Measurements from ENCODE around the gene KRT16. TPM values are rescaled to one million over a fixed set of nuclear protein-coding genes. Genes with fewer than 3 reads are reported as not detected.
A peak's percentile ranks its signal among the peaks of the same experiment; 100 is the strongest.
"Not testable (repeated sequence)": the region's sequence is repeated elsewhere in the genome, so short reads cannot be mapped to it uniquely, and the experiment has no call there.

KRT16 gene
- total RNA-seq, 4 donors from 2014 or later = 0.79 TPM; not detected in 3

DNA sequence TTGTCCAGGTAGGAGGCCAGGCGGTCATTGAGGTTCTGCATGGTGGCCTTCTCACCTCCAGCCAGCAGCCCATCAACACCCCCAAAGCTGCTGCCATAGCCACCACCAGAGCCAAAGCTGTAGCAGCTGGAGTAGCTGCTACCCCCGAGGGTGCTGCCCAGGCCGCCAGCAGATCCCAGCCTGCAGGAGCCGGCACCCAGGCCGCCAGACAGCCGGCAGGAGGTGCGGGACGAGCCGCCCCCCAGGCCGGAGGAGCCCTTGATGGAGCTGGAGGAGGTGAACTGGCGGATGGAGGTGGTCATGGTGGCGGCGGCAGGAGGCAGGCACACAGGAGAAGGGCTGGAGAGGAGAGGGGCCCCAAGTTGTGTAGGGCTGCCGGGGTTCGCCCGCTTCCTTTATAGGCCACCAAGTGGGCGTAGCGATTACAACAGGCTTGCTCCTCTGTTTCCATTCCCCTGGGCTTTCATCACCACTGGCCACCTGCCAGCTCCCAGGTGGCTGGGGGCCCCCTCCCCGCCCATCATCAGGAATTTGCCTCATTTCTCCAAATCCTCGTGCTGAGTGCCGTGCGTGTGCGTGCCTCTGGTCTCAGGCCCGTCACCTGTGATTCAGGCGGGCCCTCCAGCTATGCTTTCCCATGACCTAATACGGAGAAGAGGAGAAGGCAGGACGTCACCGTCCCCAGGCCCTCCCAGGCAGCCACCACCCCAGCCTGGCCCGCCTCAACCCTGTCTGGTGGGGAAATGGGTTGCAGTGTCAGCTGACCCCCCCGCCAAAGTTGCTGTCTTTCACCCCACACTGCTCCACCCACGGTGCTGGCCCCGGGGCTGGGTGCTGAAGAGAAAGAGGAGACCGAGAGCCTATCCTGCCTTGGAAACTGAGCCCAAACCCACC lies 11.9 kb upstream of the KRT16 start, which contains the start of gene KRT17:
Gene KRT17, minus strand, starts transcription at position 368 of the 894 bp plus-strand sequence. Its CDS starts 66 bp downstream, at position 302.
- no peak for DNase-seq
- H3K27ac ChIP-seq = no peak within 1 kb of the TSS
- no peaks in the 10 kb centered on the region for H3K36me3 ChIP-seq
- H3K4me1 ChIP-seq = no peaks in the 10 kb centered on the region
- H3K9me3 ChIP-seq = no peaks in the 10 kb centered on the region
- H3K4me3 ChIP-seq = peak within 1 kb of the TSS in 1 of 4 donors; percentile 1
- WGBS, 2 donors (ENCODE audit: low coverage in 1 of 2) = 75 to 76% methylated on average over 5 to 32 of the region's 33 CpGs
- in situ Hi-C loops (cut with MboI; ENCODE audit: low pct_ligation_motif_present in 1 of 4, low pct_unique_long_range_greater_than_20kb in 1 of 4, low sequenced_read_pairs in 3 of 4) (loop anchor here in 1 of 4 donors (25.0 kb wide), 1 partner anchor 712 kb away; no protein-coding TSS in a partner anchor), intact Hi-C loops (cut with DNase I; ENCODE audit: low total_unique reads) (no loop called here)
- TF ChIP-seq EP300 (IDR thresholded peaks at IDR 0.05; ENCODE audit: low read depth) (no peak), POLR2AphosphoS5 (IDR thresholded peaks at IDR 0.05) (no peak), POLR2A (IDR thresholded peaks at IDR 0.05) (no peak)
- TF ChIP-seq, protein P1, sequence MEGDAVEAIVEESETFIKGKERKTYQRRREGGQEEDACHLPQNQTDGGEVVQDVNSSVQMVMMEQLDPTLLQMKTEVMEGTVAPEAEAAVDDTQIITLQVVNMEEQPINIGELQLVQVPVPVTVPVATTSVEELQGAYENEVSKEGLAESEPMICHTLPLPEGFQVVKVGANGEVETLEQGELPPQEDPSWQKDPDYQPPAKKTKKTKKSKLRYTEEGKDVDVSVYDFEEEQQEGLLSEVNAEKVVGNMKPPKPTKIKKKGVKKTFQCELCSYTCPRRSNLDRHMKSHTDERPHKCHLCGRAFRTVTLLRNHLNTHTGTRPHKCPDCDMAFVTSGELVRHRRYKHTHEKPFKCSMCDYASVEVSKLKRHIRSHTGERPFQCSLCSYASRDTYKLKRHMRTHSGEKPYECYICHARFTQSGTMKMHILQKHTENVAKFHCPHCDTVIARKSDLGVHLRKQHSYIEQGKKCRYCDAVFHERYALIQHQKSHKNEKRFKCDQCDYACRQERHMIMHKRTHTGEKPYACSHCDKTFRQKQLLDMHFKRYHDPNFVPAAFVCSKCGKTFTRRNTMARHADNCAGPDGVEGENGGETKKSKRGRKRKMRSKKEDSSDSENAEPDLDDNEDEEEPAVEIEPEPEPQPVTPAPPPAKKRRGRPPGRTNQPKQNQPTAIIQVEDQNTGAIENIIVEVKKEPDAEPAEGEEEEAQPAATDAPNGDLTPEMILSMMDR (IDR thresholded peaks at IDR 0.05) = no peak
- peaks cover 6% of the 10 kb centered on the region for H3K27me3 ChIP-seq

GRCh38 chr17:41623184-41623861 lies 10.8 kb upstream of the KRT16 start:
- H3K27me3 ChIP-seq; H3K4me3 ChIP-seq; intact Hi-C loops (cut with DNase I; ENCODE audit: low total_unique reads); H3K27ac ChIP-seq; in situ Hi-C loops (cut with MboI; ENCODE audit: low pct_ligation_motif_present in 1 of 4, low pct_unique_long_range_greater_than_20kb in 1 of 4, low sequenced_read_pairs in 3 of 4); H3K9me3 ChIP-seq; DNase-seq; H3K36me3 ChIP-seq; H3K4me1 ChIP-seq: not testable (repeated sequence)
- 52 to 57% methylated on average over 5 to 10 of the region's 10 CpGs for WGBS, 2 donors (ENCODE audit: low coverage in 1 of 2)

DNA sequence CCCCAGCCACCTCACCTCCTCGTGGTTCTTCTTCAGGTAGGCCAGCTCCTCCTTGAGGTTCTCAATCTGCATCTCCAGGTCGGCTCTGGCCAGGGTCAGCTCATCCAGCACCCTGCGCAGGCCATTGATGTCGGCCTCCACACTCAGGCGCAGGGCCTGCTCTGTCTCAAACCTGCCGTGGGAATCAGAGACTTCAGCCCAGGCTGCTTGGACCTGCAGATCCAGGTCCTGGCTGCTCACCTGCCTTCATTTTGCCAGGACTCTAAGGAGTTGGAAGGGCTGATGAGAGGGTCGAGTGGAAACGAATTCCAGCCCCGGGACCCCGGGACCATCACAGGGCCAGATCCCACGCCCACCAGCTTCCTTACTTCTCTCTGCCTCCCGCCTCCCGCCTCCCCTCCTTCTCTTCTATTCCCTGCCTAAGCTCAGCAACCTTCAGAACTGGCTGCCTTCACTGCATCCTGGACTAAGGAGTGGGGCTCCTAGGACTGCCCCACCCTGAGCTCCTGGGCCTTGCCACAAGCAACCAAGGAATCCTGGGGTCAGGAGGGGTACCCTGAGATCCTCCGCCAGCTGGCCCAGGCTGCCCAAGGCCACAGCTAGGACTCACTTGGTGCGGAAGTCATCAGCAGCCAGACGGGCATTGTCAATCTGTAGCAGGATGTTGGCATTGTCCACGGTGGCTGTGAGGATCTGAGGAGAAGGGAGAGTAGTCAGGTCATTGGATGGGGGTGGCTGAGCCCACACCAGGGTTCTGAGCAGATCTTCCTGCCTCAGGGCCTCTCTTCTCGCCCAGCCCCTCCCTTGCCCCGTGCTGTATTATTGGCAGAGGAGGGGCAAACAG lies 10.0 kb upstream of the KRT16 start:
- H3K27ac ChIP-seq; intact Hi-C loops (cut with DNase I; ENCODE audit: low total_unique reads); H3K36me3 ChIP-seq; H3K4me1 ChIP-seq; H3K9me3 ChIP-seq; H3K27me3 ChIP-seq; DNase-seq; H3K4me3 ChIP-seq; in situ Hi-C loops (cut with MboI; ENCODE audit: low pct_ligation_motif_present in 1 of 4, low pct_unique_long_range_greater_than_20kb in 1 of 4, low sequenced_read_pairs in 3 of 4): not testable (repeated sequence)
- WGBS, 2 donors (ENCODE audit: low coverage in 1 of 2) = 73 to 76% methylated on average over 3 to 18 of the region's 19 CpGs

DNA sequence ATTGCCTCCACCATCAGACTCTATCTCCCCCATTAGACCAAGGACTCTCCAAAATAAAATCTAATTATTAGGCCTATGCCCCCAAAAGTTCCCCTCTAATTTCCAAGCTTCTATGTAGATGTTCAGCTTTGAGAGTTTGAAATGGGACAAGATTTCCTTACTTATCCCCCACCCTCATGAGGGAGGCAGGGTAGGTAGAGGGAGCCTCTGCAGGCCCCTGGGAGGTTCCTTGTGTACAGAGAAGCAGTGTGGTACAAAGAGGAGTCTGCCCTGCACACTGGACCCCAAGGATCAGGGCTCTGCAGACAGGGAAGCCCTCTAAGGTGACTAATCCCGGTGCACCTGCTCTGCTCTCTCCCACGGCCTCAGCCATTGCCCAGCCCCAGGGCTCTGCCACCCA lies 9.3 kb upstream of the KRT16 start:
- WGBS, 2 donors (ENCODE audit: low coverage in 1 of 2) = 67% methylated on average over 2 of the region's 2 CpGs; no CpG with 5 or more reads in 1 of the 2 donors
- H3K27me3 ChIP-seq = peaks cover 6% of the 10 kb centered on the region
- TF ChIP-seq, protein P1 (IDR thresholded peaks at IDR 0.05) = no peak
- TF ChIP-seq EP300 (IDR thresholded peaks at IDR 0.05; ENCODE audit: low read depth) = no peak
- no peak for TF ChIP-seq POLR2AphosphoS5 (IDR thresholded peaks at IDR 0.05)
- TF ChIP-seq POLR2A (IDR thresholded peaks at IDR 0.05) = no peak
- H3K4me1 ChIP-seq = no peaks in the 10 kb centered on the region
- H3K9me3 ChIP-seq = no peaks in the 10 kb centered on the region
- no peak overlapping the region for H3K27ac ChIP-seq
- intact Hi-C loops (cut with DNase I; ENCODE audit: low total_unique reads) (no loop called here), in situ Hi-C loops (cut with MboI; ENCODE audit: low pct_ligation_motif_present in 1 of 4, low pct_unique_long_range_greater_than_20kb in 1 of 4, low sequenced_read_pairs in 3 of 4) (no loop called here)
- H3K36me3 ChIP-seq = no peaks in the 10 kb centered on the region
- H3K4me3 ChIP-seq = no peak overlapping the region
- no peak for DNase-seq

GRCh38 chr17:41621435-41621817 lies 8.9 kb upstream of the KRT16 start:
- H3K27ac ChIP-seq; H3K4me3 ChIP-seq; DNase-seq; H3K9me3 ChIP-seq; H3K36me3 ChIP-seq; H3K27me3 ChIP-seq; H3K4me1 ChIP-seq; intact Hi-C loops (cut with DNase I; ENCODE audit: low total_unique reads); in situ Hi-C loops (cut with MboI; ENCODE audit: low pct_ligation_motif_present in 1 of 4, low pct_unique_long_range_greater_than_20kb in 1 of 4, low sequenced_read_pairs in 3 of 4): not testable (repeated sequence)
- 90 to 91% methylated on average over 2 to 11 of the region's 11 CpGs for WGBS, 2 donors (ENCODE audit: low coverage in 1 of 2)

Data from transverse colon (tissue), 4 donors.